Mucosa of gallbladder (tissue), 1 donor: ENCODE measurements around the gene GP9. TPM values are rescaled to one million over a fixed set of nuclear protein-coding genes. Genes with fewer than 3 reads are reported as not detected.
A peak's percentile ranks its signal among the peaks of the same experiment; 100 is the strongest.
"Not testable (repeated sequence)": the region's sequence is repeated elsewhere in the genome, so short reads cannot be mapped to it uniquely, and the experiment has no call there.

Source experiments
- DNase-seq: peaks from one replicate; pipeline ENCODE4 v3.0.0-alpha.2; 2020; ENCODE audit warnings: low spot score
- total RNA-seq: library from RNA; stranded (reverse); gene quantifications from one replicate; pipeline ENCODE4 v1.2.1, GENCODE V29; 2021
- donor health status: DM: no; HTN: no; CAD: no.

The GP9 gene
- total RNA-seq, 1 donor from 2014 or later = not detected

- no peak for DNase-seq
Measured at GRCh38 chr3:129070086-129070885, 9.7 kb downstream of the GP9 start.

- DNase-seq = peak; percentile 20
Measured at GRCh38 chr3:129077222-129077621, 16.6 kb downstream of the GP9 start.

GRCh38 chr3:129078510-129078909, 17.9 kb downstream of the GP9 start:
- no peak for DNase-seq

- no peak for DNase-seq
Measured at GRCh38 chr3:129081503-129081902, 20.9 kb downstream of the GP9 start.

GRCh38 chr3:129082026-129082425, 21.4 kb downstream of the GP9 start:
- DNase-seq = no peak

- no peak for DNase-seq
Measured at GRCh38 chr3:129084501-129084900, 23.9 kb downstream of the GP9 start.

- DNase-seq = no peak
Measured at GRCh38 chr3:129085165-129085715, 24.7 kb downstream of the GP9 start.

GRCh38 chr3:129085818-129086217, 25.2 kb downstream of the GP9 start:
- DNase-seq = no peak

- peak; percentile 40 for DNase-seq
Measured at GRCh38 chr3:129087138-129087702, 26.6 kb downstream of the GP9 start.

- DNase-seq = peak; percentile 29
Measured at GRCh38 chr3:129087904-129088303, 27.3 kb downstream of the GP9 start.

- not testable (repeated sequence) for DNase-seq
Measured at GRCh38 chr3:129088312-129088711, 27.7 kb downstream of the GP9 start.

GRCh38 chr3:129095285-129095684, 34.7 kb downstream of the GP9 start:
- DNase-seq = no peak

- DNase-seq = no peak
Measured at GRCh38 chr3:129100274-129100673, 39.7 kb downstream of the GP9 start.

GRCh38 chr3:129101370-129102138, 41.0 kb downstream of the GP9 start:
- no peak for DNase-seq

- no peak for DNase-seq
Measured at GRCh38 chr3:129103296-129103695, 42.7 kb downstream of the GP9 start.

- DNase-seq = no peak
Measured at GRCh38 chr3:129104051-129104450, 43.5 kb downstream of the GP9 start.

- no peak for DNase-seq
Measured at GRCh38 chr3:129104498-129105079, 44.0 kb downstream of the GP9 start.

- no peak for DNase-seq
Measured at GRCh38 chr3:129105862-129106261, 45.3 kb downstream of the GP9 start.

GRCh38 chr3:129106320-129106719, 45.7 kb downstream of the GP9 start:
- no peak for DNase-seq

- peak; percentile 58 for DNase-seq
Measured at GRCh38 chr3:129106866-129107565, 46.4 kb downstream of the GP9 start.

- DNase-seq = no peak
Measured at GRCh38 chr3:129107793-129108192, 47.2 kb downstream of the GP9 start.
